ENCODE results near the gene LRRC4C.

LRRC4C gene

DNA sequence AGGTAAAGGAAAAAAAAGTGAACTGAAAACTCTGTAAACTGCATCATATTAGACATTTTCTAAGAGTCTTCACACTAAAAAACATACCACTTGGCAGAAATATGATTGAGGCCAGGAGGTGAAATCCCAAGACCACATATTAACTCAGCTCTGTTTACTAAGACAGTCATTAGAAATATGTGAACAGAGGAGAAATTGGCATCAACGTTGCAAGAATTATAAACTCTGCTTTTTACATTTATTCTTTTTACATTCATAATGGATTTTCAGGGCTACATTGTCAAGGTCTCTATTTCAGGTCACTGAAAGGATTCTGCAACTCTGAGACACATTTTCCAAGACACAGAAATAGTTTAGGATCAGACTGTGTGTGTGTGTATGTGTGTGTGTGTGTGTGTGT lies 1364.0 kb downstream of the LRRC4C start:
- no peaks in the 10 kb centered on the region for H3K4me1 ChIP-seq
- no peaks in the 10 kb centered on the region for H3K36me3 ChIP-seq
- no peak overlapping the region for H3K9ac ChIP-seq
- no peaks in the 10 kb centered on the region for H3K27me3 ChIP-seq
- peaks cover 0 to 10% (median 3%) of the 10 kb centered on the region in 11 experiments; a peak in 2 of 22 replicates for H3K9me3 ChIP-seq (replicated peaks in 1 of 11)
- TF ChIP-seq Cebpa-rat (IDR thresholded peaks at IDR 0.05): no peak
- no peak overlapping the region for H3K4me2 ChIP-seq
- no peaks in the 10 kb centered on the region for H4K20me1 ChIP-seq
- no peak overlapping the region for H3K27ac ChIP-seq
- H3K4me3 ChIP-seq: no peak overlapping the region

DNA sequence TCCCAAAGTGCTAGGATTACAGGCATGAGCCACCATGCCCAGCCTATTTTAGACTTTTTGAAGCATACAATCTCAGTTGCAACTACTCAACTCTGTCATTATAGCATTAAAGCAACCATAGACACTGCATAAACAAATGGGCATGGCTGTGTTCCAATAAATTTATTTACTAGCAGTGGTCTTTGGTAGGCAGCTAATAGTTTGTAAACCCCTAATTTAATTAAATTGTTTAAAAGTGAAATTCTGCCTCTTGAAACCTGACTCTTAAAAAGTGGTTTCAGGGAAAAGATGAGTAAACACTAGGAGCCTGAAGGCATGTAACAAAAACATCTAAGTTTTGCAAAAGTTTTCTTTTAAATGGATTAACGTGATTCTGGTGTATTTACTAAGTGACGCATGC lies 1364.5 kb downstream of the LRRC4C start:
- Histone ChIP-seq H3K36me3 (no peaks in the 10 kb centered on the region), H3K9me3 (replicated peaks in 1 of 11) (peaks cover 0 to 8% (median 3%) of the 10 kb centered on the region in 11 experiments; a peak in 2 of 22 replicates), H3K27me3 (no peaks in the 10 kb centered on the region), H3K4me1 (no peaks in the 10 kb centered on the region), H3K27ac (no peak overlapping the region), H3K4me3 (no peak overlapping the region), H3K9ac (no peak overlapping the region), H3K4me2 (no peak overlapping the region), H4K20me1 (no peaks in the 10 kb centered on the region)
- TF ChIP-seq Cebpa-rat (IDR thresholded peaks at IDR 0.05): no peak

DNA sequence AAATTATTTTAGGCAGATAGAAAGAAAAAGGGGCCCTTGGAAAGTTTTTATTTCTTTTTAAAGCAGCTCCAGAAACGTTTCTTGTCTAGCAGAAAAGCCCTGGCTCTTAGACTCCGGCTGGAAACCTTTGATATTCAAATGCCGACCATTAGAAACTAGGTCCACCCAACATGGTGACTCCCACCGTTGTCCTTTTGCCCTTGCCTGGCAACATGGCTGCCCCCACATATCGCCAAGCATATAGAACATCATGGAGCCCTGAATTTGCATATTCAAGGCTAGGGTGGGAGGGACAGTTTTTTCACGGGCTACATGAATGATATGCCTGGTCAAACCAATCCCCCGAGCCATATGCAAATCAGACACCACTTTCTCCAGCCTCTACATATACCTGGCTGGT lies 1379.0 kb downstream of the LRRC4C start:
- H4K20me1 ChIP-seq: no peaks in the 10 kb centered on the region
- H3K9ac ChIP-seq: no peak overlapping the region
- H3K4me1 ChIP-seq: no peaks in the 10 kb centered on the region
- TF ChIP-seq Cebpa-rat (IDR thresholded peaks at IDR 0.05): no peak
- H3K36me3 ChIP-seq: no peaks in the 10 kb centered on the region
- no peak overlapping the region for H3K4me2 ChIP-seq
- H3K27me3 ChIP-seq: no peaks in the 10 kb centered on the region
- no peak overlapping the region for H3K4me3 ChIP-seq
- no peak overlapping the region for H3K27ac ChIP-seq
- peaks cover 0 to 30% (median 8%) of the 10 kb centered on the region in 11 experiments; a peak in 11 of 22 replicates for H3K9me3 ChIP-seq (replicated peaks in 1 of 11)
